HG02798 (cell line): Measurements from ENCODE around the gene GAPDHS.
A peak's percentile ranks its signal among the peaks of the same experiment; 100 is the strongest.

ENCODE experiments used
- ATAC-seq: cut with Tn5 transposase; IDR thresholded peaks from one replicate; pipeline ENCODE4 v1.9.1; 2021; ENCODE audit warnings: mild to moderate bottlenecking; ENCODE audit not compliant: unreplicated experiment, poor library complexity

Gene GAPDHS

GRCh38 chr19:35533201-35533821, at the start of gene GAPDHS:
TSS of gene GAPDHS (plus strand) at chr19:35533456. CDS start at chr19:35533528, 72 bp downstream.
- ATAC-seq: no peak

GRCh38 chr19:35484252-35485036, 48.8 kb upstream of the GAPDHS start:
- peak; percentile 57 for ATAC-seq

GRCh38 chr19:35486268-35486708, 47.0 kb upstream of the GAPDHS start:
- no peak for ATAC-seq

GRCh38 chr19:35487656-35488182, 45.5 kb upstream of the GAPDHS start:
- ATAC-seq: no peak

GRCh38 chr19:35488677-35489076, 44.6 kb upstream of the GAPDHS start:
- no peak for ATAC-seq

GRCh38 chr19:35490364-35490763, 42.9 kb upstream of the GAPDHS start, which contains the start of gene KRTDAP:
TSS of gene KRTDAP (minus strand) at chr19:35490464. CDS start at chr19:35490442, 22 bp downstream.
- no peak for ATAC-seq

GRCh38 chr19:35491836-35492360, 41.4 kb upstream of the GAPDHS start:
- no peak for ATAC-seq

- ATAC-seq: no peak
These were observed 39.3 kb upstream of the GAPDHS start for GRCh38 chr19:35493971-35494370.

- ATAC-seq: peak; percentile 69
These were observed 37.9 kb upstream of the GAPDHS start for GRCh38 chr19:35495107-35496064.

- no peak for ATAC-seq
These were observed 35.9 kb upstream of the GAPDHS start for GRCh38 chr19:35497406-35497805.

GRCh38 chr19:35498220-35498619, 35.0 kb upstream of the GAPDHS start:
- no peak for ATAC-seq

- ATAC-seq: no peak
These were observed 34.2 kb upstream of the GAPDHS start for GRCh38 chr19:35498984-35499527.

- ATAC-seq: no peak
These were observed 32.6 kb upstream of the GAPDHS start for GRCh38 chr19:35500611-35501010.

GRCh38 chr19:35501684-35502083, 31.6 kb upstream of the GAPDHS start:
- ATAC-seq: no peak

- no peak for ATAC-seq
These were observed 30.5 kb upstream of the GAPDHS start for GRCh38 chr19:35502751-35503150.

- no peak for ATAC-seq
These were observed 27.2 kb upstream of the GAPDHS start for GRCh38 chr19:35506011-35506410.

- no peak for ATAC-seq
These were observed 25.7 kb upstream of the GAPDHS start for GRCh38 chr19:35507561-35507960.

- ATAC-seq: no peak
These were observed 25.1 kb upstream of the GAPDHS start for GRCh38 chr19:35508129-35508528.

GRCh38 chr19:35509018-35509652, 24.1 kb upstream of the GAPDHS start:
- no peak for ATAC-seq
